Upper lobe of left lung (tissue), 4 donors: ENCODE data around the gene RUNX1.

Experiments used
- EP300 ChIP-seq, 4 donors: sonication (generic); formaldehyde crosslinking; IDR thresholded peaks; one replicate each; pipeline ENCODE4 v1.5.1; 2017; ENCODE audit warnings: antibody characterized with exemption in 4 of 4, control low read depth in 2 of 4
- POLR2A ChIP-seq, 4 donors: fragments of 450-650 bp; IDR thresholded peaks; one replicate each; pipeline ENCODE4 v1.5.1; 2016 to 2017; ENCODE audit warnings: antibody characterized with exemption in 4 of 4, mild to moderate bottlenecking in 2 of 4
- POLR2AphosphoS5 ChIP-seq, 2 donors: sonication (generic); formaldehyde crosslinking; IDR thresholded peaks; one replicate each; pipeline ENCODE4 v1.5.1; 2017; ENCODE audit warnings: antibody characterized with exemption in 2 of 2
- TF ChIP-seq, protein P1 (sequence below), 6 experiments: fragments of 450-650 bp in 4 of 6; fragments of 200-600 bp in 2 of 6; sonication (generic) in 2 of 6; IDR thresholded peaks; one replicate each; pipeline ENCODE4 v1.5.1; 2016 to 2019; ENCODE audit warnings: antibody characterized with exemption in 6 of 6

GRCh38 chr21:34986561-34987500, 62.3 kb downstream of the RUNX1 start:
- TF ChIP-seq POLR2A (IDR thresholded peaks at IDR 0.05) (no peak), POLR2AphosphoS5 (IDR thresholded peaks at IDR 0.05) (no peak), EP300 (IDR thresholded peaks at IDR 0.05) (no peak)
- TF ChIP-seq, protein P1, sequence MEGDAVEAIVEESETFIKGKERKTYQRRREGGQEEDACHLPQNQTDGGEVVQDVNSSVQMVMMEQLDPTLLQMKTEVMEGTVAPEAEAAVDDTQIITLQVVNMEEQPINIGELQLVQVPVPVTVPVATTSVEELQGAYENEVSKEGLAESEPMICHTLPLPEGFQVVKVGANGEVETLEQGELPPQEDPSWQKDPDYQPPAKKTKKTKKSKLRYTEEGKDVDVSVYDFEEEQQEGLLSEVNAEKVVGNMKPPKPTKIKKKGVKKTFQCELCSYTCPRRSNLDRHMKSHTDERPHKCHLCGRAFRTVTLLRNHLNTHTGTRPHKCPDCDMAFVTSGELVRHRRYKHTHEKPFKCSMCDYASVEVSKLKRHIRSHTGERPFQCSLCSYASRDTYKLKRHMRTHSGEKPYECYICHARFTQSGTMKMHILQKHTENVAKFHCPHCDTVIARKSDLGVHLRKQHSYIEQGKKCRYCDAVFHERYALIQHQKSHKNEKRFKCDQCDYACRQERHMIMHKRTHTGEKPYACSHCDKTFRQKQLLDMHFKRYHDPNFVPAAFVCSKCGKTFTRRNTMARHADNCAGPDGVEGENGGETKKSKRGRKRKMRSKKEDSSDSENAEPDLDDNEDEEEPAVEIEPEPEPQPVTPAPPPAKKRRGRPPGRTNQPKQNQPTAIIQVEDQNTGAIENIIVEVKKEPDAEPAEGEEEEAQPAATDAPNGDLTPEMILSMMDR (IDR thresholded peaks at IDR 0.05), result no peak
